ENCODE data around the gene LIX1.

- TF ChIP-seq ZNF672 (CRISPR knock-in tag; IDR thresholded peaks at IDR 0.05) (no peak), ESRRA (CRISPR knock-in tag; IDR thresholded peaks at IDR 0.05; ENCODE audit: low read depth) (no peak), ZNF260 (CRISPR knock-in tag; IDR thresholded peaks at IDR 0.05; ENCODE audit: borderline replicate concordance, low read depth) (no peak), MAFK (conservative IDR thresholded peaks at IDR 0.05 in 1 of 2, IDR thresholded peaks at IDR 0.05 in 1 of 2; ENCODE audit: low read length in 2 of 2) (no peak), POLR2AphosphoS5 (IDR thresholded peaks at IDR 0.05; ENCODE audit: low read depth, low read length) (no peak), ZBTB3 (CRISPR knock-in tag; IDR thresholded peaks at IDR 0.05; ENCODE audit: borderline replicate concordance, low read depth) (no peak), TP53 (CRISPR knock-in tag; conservative IDR thresholded peaks at IDR 0.05) (no peak), RFX3 (CRISPR knock-in tag; IDR thresholded peaks at IDR 0.05) (no peak), RBM22 (optimal IDR thresholded peaks at IDR 0.05; ENCODE audit: low read length) (no peak), NFATC3 (CRISPR knock-in tag; IDR thresholded peaks at IDR 0.05) (no peak), ZNF292 (CRISPR knock-in tag; IDR thresholded peaks at IDR 0.05; ENCODE audit: borderline replicate concordance, low read depth) (no peak)
Measured at GRCh38 chr5:97183930-97184213, 41.5 kb upstream of the LIX1 start.
